H7 (cell line): Measurements from ENCODE around the gene RAPH1. TPM values are rescaled to one million over a fixed set of nuclear protein-coding genes. Genes with fewer than 3 reads are reported as not detected.
"Not testable (repeated sequence)": the region's sequence is repeated elsewhere in the genome, so short reads cannot be mapped to it uniquely, and the experiment has no call there.

Experiments used
- DNase-seq: peaks from one replicate; pipeline ENCODE4 v3.0.0; 2012
- H3K27me3 ChIP-seq: 2 replicates; pipeline ENCODE4 v1.6.0; 2011; ENCODE audit warnings: mild to moderate bottlenecking, low read length; ENCODE audit not compliant: control insufficient read depth, insufficient read depth
- H3K36me3 ChIP-seq: replicated peaks from 2 replicates; pipeline ENCODE4 v1.5.1; 2011; ENCODE audit warnings: low read length; ENCODE audit not compliant: control insufficient read depth, insufficient read depth
- H3K4me3 ChIP-seq: 2 replicates; pipeline ENCODE4 v1.5.1; 2011; ENCODE audit warnings: low read depth, mild to moderate bottlenecking, control low read depth, low read length, moderate library complexity; ENCODE audit not compliant: insufficient read depth
- total RNA-seq: library from RNA; depleted of rRNA; stranded (reverse); fragments of >200 nt; shearing (Covaris generic); gene quantifications from 2 replicates; pipeline ENCODE4 v1.2.3, GENCODE V29; 2014

The RAPH1 gene
- total RNA-seq, 1 experiment from 2014 or later = 4.9 TPM

- Histone ChIP-seq H3K27me3 (no peaks in the 10 kb centered on the region), H3K36me3 (peaks cover 4% of the 10 kb centered on the region), H3K4me3 (no peak overlapping the region)
- DNase-seq = no peak
Measured at GRCh38 chr2:203446071-203446481, 89.0 kb downstream of the RAPH1 start.

GRCh38 chr2:203444738-203445137 is 90.4 kb downstream of the RAPH1 start:
- no peak for DNase-seq
- H3K4me3 ChIP-seq = no peak overlapping the region
- no peaks in the 10 kb centered on the region for H3K27me3 ChIP-seq
- H3K36me3 ChIP-seq = peaks cover 2% of the 10 kb centered on the region

GRCh38 chr2:203442463-203442862 is 92.6 kb downstream of the RAPH1 start:
- no peaks in the 10 kb centered on the region for H3K27me3 ChIP-seq
- no peak for DNase-seq
- no peak overlapping the region for H3K4me3 ChIP-seq
- no peaks in the 10 kb centered on the region; the same call in 1 of the 2 replicates for H3K36me3 ChIP-seq

- H3K4me3 ChIP-seq = no peak overlapping the region
- no peaks in the 10 kb centered on the region for H3K27me3 ChIP-seq
- no peak for DNase-seq
- no peaks in the 10 kb centered on the region; the same call in 1 of the 2 replicates for H3K36me3 ChIP-seq
Measured at GRCh38 chr2:203441463-203441862, 93.6 kb downstream of the RAPH1 start.

- Histone ChIP-seq H3K27me3 (no peaks in the 10 kb centered on the region), H3K4me3 (no peak overlapping the region), H3K36me3 (no peaks in the 10 kb centered on the region; the same call in 1 of the 2 replicates)
- DNase-seq = no peak
Measured at GRCh38 chr2:203440671-203441070, 94.4 kb downstream of the RAPH1 start.

GRCh38 chr2:203438528-203438927 is 96.6 kb downstream of the RAPH1 start:
- Histone ChIP-seq H3K27me3 (no peaks in the 10 kb centered on the region), H3K36me3 (no peaks in the 10 kb centered on the region; the same call in 1 of the 2 replicates), H3K4me3 (no peak overlapping the region)
- no peak for DNase-seq

GRCh38 chr2:203437511-203437910 is 97.6 kb downstream of the RAPH1 start:
- H3K27me3 ChIP-seq = no peaks in the 10 kb centered on the region
- no peak for DNase-seq
- no peaks in the 10 kb centered on the region; the same call in 1 of the 2 replicates for H3K36me3 ChIP-seq

GRCh38 chr2:203436496-203436895 is 98.6 kb downstream of the RAPH1 start:
- no peaks in the 10 kb centered on the region for H3K27me3 ChIP-seq
- no peak overlapping the region for H3K4me3 ChIP-seq
- no peak for DNase-seq
- H3K36me3 ChIP-seq = no peaks in the 10 kb centered on the region; the same call in 1 of the 2 replicates

More at GRCh38 chr2:203437511-203437910, 97.6 kb downstream of the RAPH1 start:
- no peak overlapping the region for H3K4me3 ChIP-seq

GRCh38 chr2:203432811-203433210 is 102.3 kb downstream of the RAPH1 start:
- no peak for DNase-seq
- Histone ChIP-seq H3K4me3 (no peak overlapping the region), H3K36me3 (peaks cover 5% of the 10 kb centered on the region), H3K27me3 (no peaks in the 10 kb centered on the region)

GRCh38 chr2:203431391-203432185 is 103.5 kb downstream of the RAPH1 start:
- no peaks in the 10 kb centered on the region for H3K27me3 ChIP-seq
- no peak for DNase-seq
- peaks cover 6% of the 10 kb centered on the region for H3K36me3 ChIP-seq
- no peak overlapping the region for H3K4me3 ChIP-seq

GRCh38 chr2:203429643-203430042 is 105.5 kb downstream of the RAPH1 start:
- not testable (repeated sequence) for DNase-seq, H3K4me3 ChIP-seq, H3K36me3 ChIP-seq, H3K27me3 ChIP-seq

- H3K27me3 ChIP-seq = no peaks in the 10 kb centered on the region
Measured at GRCh38 chr2:203427061-203427460, 108.0 kb downstream of the RAPH1 start.

GRCh38 chr2:203418271-203418670 is 116.8 kb downstream of the RAPH1 start:
- no peak overlapping the region for H3K4me3 ChIP-seq
- no peaks in the 10 kb centered on the region for H3K27me3 ChIP-seq
- DNase-seq = no peak
- H3K36me3 ChIP-seq = peaks cover 3% of the 10 kb centered on the region

More at GRCh38 chr2:203427061-203427460, 108.0 kb downstream of the RAPH1 start:
- Histone ChIP-seq H3K4me3 (no peak overlapping the region), H3K36me3 (peaks cover 6% of the 10 kb centered on the region)
- DNase-seq = no peak

- H3K36me3 ChIP-seq = peaks cover 6% of the 10 kb centered on the region
- no peaks in the 10 kb centered on the region for H3K27me3 ChIP-seq
- H3K4me3 ChIP-seq = no peak overlapping the region
- DNase-seq = no peak
Measured at GRCh38 chr2:203413796-203414195, 121.3 kb downstream of the RAPH1 start.

- Histone ChIP-seq H3K27me3 (no peaks in the 10 kb centered on the region), H3K4me3 (no peak overlapping the region), H3K36me3 (peaks cover 3% of the 10 kb centered on the region)
- DNase-seq = no peak
Measured at GRCh38 chr2:203412546-203413331, 122.4 kb downstream of the RAPH1 start.
